Measurements from ENCODE around the gene RPP21. TPM values are rescaled to one million over a fixed set of nuclear protein-coding genes. Genes with fewer than 3 reads are reported as not detected.

Gene RPP21
- total RNA-seq, 1 donor from 2014 or later = 74.3 TPM

GRCh38 chr6:30327232-30327746 lies 17.7 kb upstream of the RPP21 start:
- no peaks in the 10 kb centered on the region for H3K27me3 ChIP-seq (ENCODE audit: control insufficient read depth, insufficient read depth, low read length)
- H3K4me3 ChIP-seq (ENCODE audit: low read depth, low read length) = peak overlapping the region; percentile 77
- no peak for TF ChIP-seq CTCF (IDR thresholded peaks at IDR 0.05; ENCODE audit: insufficient read depth, low read length, poor library complexity, severe bottlenecking)
- peaks cover 1% of the 10 kb centered on the region for H3K36me3 ChIP-seq (ENCODE audit: control insufficient read depth, insufficient read depth, low read length)
- no peak for DNase-seq (ENCODE audit: low read depth)

DNA sequence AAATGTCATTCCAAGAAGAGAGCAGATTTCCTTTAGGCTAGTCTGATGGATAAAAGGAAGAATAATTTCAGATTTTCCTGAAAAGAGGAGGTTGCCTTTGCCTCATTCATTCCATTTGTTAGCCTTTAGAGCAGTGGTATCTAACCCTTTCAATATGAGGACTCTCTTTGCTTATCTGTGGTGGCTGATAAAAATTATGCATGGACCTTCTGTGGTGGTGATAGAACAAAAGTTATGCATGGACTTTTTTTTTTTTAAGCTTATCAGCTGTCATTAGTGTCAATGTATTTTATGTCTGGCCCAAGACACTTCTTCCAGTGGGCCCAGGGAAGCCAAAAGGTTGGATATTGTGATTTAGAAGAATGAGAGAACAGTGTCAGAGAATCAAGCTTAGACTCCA lies 16.6 kb upstream of the RPP21 start:
- H3K4me3 ChIP-seq (ENCODE audit: low read depth, low read length) = no peak overlapping the region
- TF ChIP-seq CTCF (IDR thresholded peaks at IDR 0.05; ENCODE audit: insufficient read depth, low read length, poor library complexity, severe bottlenecking) = no peak
- no peaks in the 10 kb centered on the region for H3K27me3 ChIP-seq (ENCODE audit: control insufficient read depth, insufficient read depth, low read length)
- DNase-seq (ENCODE audit: low read depth) = no peak
- peaks cover 1% of the 10 kb centered on the region for H3K36me3 ChIP-seq (ENCODE audit: control insufficient read depth, insufficient read depth, low read length)

GRCh38 chr6:30329331-30329730 lies 15.6 kb upstream of the RPP21 start:
- DNase-seq (ENCODE audit: low read depth) = no peak
- no peak for TF ChIP-seq CTCF (IDR thresholded peaks at IDR 0.05; ENCODE audit: insufficient read depth, low read length, poor library complexity, severe bottlenecking)
- no peak overlapping the region for H3K4me3 ChIP-seq (ENCODE audit: low read depth, low read length)
- no peaks in the 10 kb centered on the region for H3K27me3 ChIP-seq (ENCODE audit: control insufficient read depth, insufficient read depth, low read length)
- H3K36me3 ChIP-seq (ENCODE audit: control insufficient read depth, insufficient read depth, low read length) = peaks cover 1% of the 10 kb centered on the region

- Histone ChIP-seq H3K4me3 (ENCODE audit: low read depth, low read length) (no peak overlapping the region), H3K27me3 (ENCODE audit: control insufficient read depth, insufficient read depth, low read length) (no peaks in the 10 kb centered on the region), H3K36me3 (ENCODE audit: control insufficient read depth, insufficient read depth, low read length) (peaks cover 3% of the 10 kb centered on the region)
- DNase-seq (ENCODE audit: low read depth) = no peak
- TF ChIP-seq CTCF (IDR thresholded peaks at IDR 0.05; ENCODE audit: insufficient read depth, low read length, poor library complexity, severe bottlenecking) = no peak
Observed at GRCh38 chr6:30331981-30332380, 13.0 kb upstream of the RPP21 start.

DNA sequence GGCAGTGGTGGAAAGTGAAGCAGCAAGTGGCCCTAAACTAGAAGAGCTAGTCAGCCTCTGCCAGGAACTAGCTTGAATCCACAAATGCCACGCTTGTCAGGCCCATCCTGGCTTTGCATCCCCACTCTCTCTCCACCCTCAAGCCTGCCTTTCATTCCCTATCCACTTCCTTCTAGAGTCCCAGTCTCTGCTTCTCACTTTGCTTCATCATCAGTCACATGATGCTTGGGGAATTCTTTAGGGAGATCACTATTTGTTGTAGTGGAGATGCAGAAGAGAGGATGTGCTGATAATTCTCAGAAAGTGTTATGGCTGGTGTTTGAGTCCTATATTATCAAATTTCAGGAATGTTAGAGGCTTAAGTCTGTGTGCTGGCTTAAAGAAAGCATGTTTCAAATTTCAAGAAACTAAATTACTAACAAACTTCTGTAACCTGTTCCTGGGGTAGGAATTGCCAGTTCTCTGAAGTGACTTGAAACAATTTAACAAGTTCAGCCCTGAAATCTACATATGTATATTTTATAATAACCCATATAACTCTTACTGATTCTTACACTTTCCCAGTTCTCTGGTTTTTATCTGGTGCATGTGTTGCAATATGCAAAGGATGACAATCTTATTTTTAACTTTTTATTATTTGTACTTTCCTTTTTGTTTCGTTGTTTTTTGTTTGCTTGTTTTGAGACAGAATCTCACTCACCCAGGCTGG lies 10.7 kb upstream of the RPP21 start:
- no peak overlapping the region for H3K4me3 ChIP-seq (ENCODE audit: low read depth, low read length)
- DNase-seq (ENCODE audit: low read depth) = no peak
- H3K36me3 ChIP-seq (ENCODE audit: control insufficient read depth, insufficient read depth, low read length) = peaks cover 3% of the 10 kb centered on the region
- no peaks in the 10 kb centered on the region for H3K27me3 ChIP-seq (ENCODE audit: control insufficient read depth, insufficient read depth, low read length)
- no peak for TF ChIP-seq CTCF (IDR thresholded peaks at IDR 0.05; ENCODE audit: insufficient read depth, low read length, poor library complexity, severe bottlenecking)

DNA sequence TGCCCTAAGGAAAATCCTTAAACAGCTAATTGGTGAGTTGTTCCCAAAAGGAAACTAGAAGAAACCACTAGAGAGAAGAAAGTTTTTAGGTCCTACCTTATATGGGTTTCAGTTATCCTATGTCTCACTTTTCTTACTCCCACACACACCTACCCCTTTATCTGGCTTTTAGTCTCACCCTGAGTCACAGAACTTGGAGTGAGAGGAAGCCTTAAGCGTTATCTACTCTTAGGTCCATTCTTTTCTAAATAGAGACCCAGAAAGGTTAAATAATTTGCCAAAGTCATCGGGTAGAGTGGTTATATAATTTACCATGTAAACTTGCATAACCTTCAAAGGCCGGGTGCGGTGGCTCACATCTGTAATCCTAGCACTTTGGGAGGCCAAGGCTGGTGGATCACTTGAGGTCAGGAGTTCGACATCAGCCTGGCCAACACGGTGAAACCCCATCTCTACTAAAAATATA lies 4.3 kb upstream of the RPP21 start:
- no peak for TF ChIP-seq CTCF (IDR thresholded peaks at IDR 0.05; ENCODE audit: insufficient read depth, low read length, poor library complexity, severe bottlenecking)
- DNase-seq (ENCODE audit: low read depth) = no peak
- Histone ChIP-seq H3K27me3 (ENCODE audit: control insufficient read depth, insufficient read depth, low read length) (no peaks in the 10 kb centered on the region), H3K4me3 (ENCODE audit: low read depth, low read length) (no peak overlapping the region), H3K36me3 (ENCODE audit: control insufficient read depth, insufficient read depth, low read length) (peaks cover 1% of the 10 kb centered on the region)
